NOMO-1 treated with DMSO at 0.1 percent for 48 hours (cell line): ENCODE data around the gene DNAJC7.
A peak's percentile ranks its signal among the peaks of the same experiment; 100 is the strongest.

ENCODE experiments used
- DNase-seq: peaks from one replicate; lab custom pipeline; 2025; ENCODE audit not compliant: unreplicated experiment; lab: John Stamatoyannopoulos, UW

DNAJC7 gene

GRCh38 chr17:41982026-41982760 lies 35.0 kb downstream of the DNAJC7 start:
- no peak for DNase-seq

- DNase-seq: no peak
Observed at GRCh38 chr17:41977991-41978390, 39.2 kb downstream of the DNAJC7 start.

GRCh38 chr17:41976142-41976768 lies 41.0 kb downstream of the DNAJC7 start:
- DNase-seq: no peak

- DNase-seq: no peak
Observed at GRCh38 chr17:41975099-41976083, 41.8 kb downstream of the DNAJC7 start.

GRCh38 chr17:41974658-41975057 lies 42.6 kb downstream of the DNAJC7 start:
- no peak for DNase-seq

- no peak for DNase-seq
Observed at GRCh38 chr17:41974031-41974430, 43.2 kb downstream of the DNAJC7 start.

- no peak for DNase-seq
Observed at GRCh38 chr17:41973408-41973811, 43.8 kb downstream of the DNAJC7 start.

GRCh38 chr17:41972571-41973407 lies 44.5 kb downstream of the DNAJC7 start:
- no peak for DNase-seq

GRCh38 chr17:41971721-41972523 lies 45.3 kb downstream of the DNAJC7 start:
- no peak for DNase-seq

GRCh38 chr17:41970901-41971331 lies 46.3 kb downstream of the DNAJC7 start:
- no peak for DNase-seq

- no peak for DNase-seq
Observed at GRCh38 chr17:41968676-41969075, 48.6 kb downstream of the DNAJC7 start.

GRCh38 chr17:41967921-41968578 lies 49.2 kb downstream of the DNAJC7 start:
- DNase-seq: no peak

- DNase-seq: peak; percentile 28
Observed at GRCh38 chr17:41967141-41967920, 49.9 kb downstream of the DNAJC7 start.

- DNase-seq: peak; percentile 83
Observed at GRCh38 chr17:41966463-41967140, 50.6 kb downstream of the DNAJC7 start, which contains the start of gene CNP. Gene CNP, plus strand, starts transcription at chr17:41966795. Its CDS starts 90 bp downstream, at chr17:41966885.

GRCh38 chr17:41965694-41966462 lies 51.4 kb downstream of the DNAJC7 start:
- no peak for DNase-seq

GRCh38 chr17:41962768-41963434 lies 54.3 kb downstream of the DNAJC7 start:
- peak; percentile 53 for DNase-seq
